ENCODE measurements around the gene DENND4B. TPM values are rescaled to one million over a fixed set of nuclear protein-coding genes. Genes with fewer than 3 reads are reported as not detected.

DENND4B gene
- total RNA-seq, 1 experiment from 2014 or later: 66.6 TPM

GRCh38 chr1:153951801-153952200 is 5.3 kb upstream of the DENND4B start:
- Histone ChIP-seq H3K4me3 (ENCODE audit: low read depth, low read length, poor library complexity, severe bottlenecking) (no peak overlapping the region), H3K27me3 (replicated peaks; ENCODE audit: insufficient read depth, low read depth, low read length, poor library complexity) (no peaks in the 10 kb centered on the region), H3K36me3 (ENCODE audit: insufficient read depth, low read length, poor library complexity, severe bottlenecking) (peaks cover 38% of the 10 kb centered on the region), H3K27ac (ENCODE audit: low read depth, low read length, poor library complexity, severe bottlenecking) (no peak overlapping the region), H3K9me3 (ENCODE audit: low read depth, low read length, poor library complexity, severe bottlenecking) (no peaks in the 10 kb centered on the region), H3K4me1 (ENCODE audit: insufficient read depth, low read length, poor library complexity, severe bottlenecking) (peaks cover 3% of the 10 kb centered on the region)
- intact Hi-C loops (cut with micrococcal nuclease; ENCODE audit: unreplicated experiment): no loop called here
- ChIA-PET CTCF (no interaction called here), POLR2A (ENCODE audit: low non-redundant PET) (no interaction called here)
- TF ChIP-seq EZH2 (IDR thresholded peaks at IDR 0.05; ENCODE audit: borderline replicate concordance, low read depth, low read length, poor library complexity, severe bottlenecking): no peak
- no peak for TF ChIP-seq CTCF (conservative IDR thresholded peaks at IDR 0.05; ENCODE audit: low read depth, low read length)
- no TSS peak for BruUV-seq (replicated peaks)
- no peak for DNase-seq (ENCODE audit: low spot score)

- BruUV-seq (replicated peaks): no TSS peak
- CTCF ChIA-PET: no interaction called here
- Histone ChIP-seq H3K4me1 (ENCODE audit: insufficient read depth, low read length, poor library complexity, severe bottlenecking) (no peaks in the 10 kb centered on the region), H3K36me3 (ENCODE audit: insufficient read depth, low read length, poor library complexity, severe bottlenecking) (peaks cover 38% of the 10 kb centered on the region), H3K9me3 (ENCODE audit: low read depth, low read length, poor library complexity, severe bottlenecking) (no peaks in the 10 kb centered on the region), H3K4me3 (ENCODE audit: low read depth, low read length, poor library complexity, severe bottlenecking) (no peak overlapping the region), H3K27ac (ENCODE audit: low read depth, low read length, poor library complexity, severe bottlenecking) (no peak overlapping the region), H3K27me3 (replicated peaks; ENCODE audit: insufficient read depth, low read depth, low read length, poor library complexity) (no peaks in the 10 kb centered on the region)
- DNase-seq (ENCODE audit: low spot score): no peak
- POLR2A ChIA-PET (ENCODE audit: low non-redundant PET): no interaction called here
- intact Hi-C loops (cut with micrococcal nuclease; ENCODE audit: unreplicated experiment): no loop called here
- TF ChIP-seq EZH2 (IDR thresholded peaks at IDR 0.05; ENCODE audit: borderline replicate concordance, low read depth, low read length, poor library complexity, severe bottlenecking): no peak
- TF ChIP-seq CTCF (conservative IDR thresholded peaks at IDR 0.05; ENCODE audit: low read depth, low read length): no peak
Measured at GRCh38 chr1:153951183-153951582, 4.7 kb upstream of the DENND4B start.

DNA sequence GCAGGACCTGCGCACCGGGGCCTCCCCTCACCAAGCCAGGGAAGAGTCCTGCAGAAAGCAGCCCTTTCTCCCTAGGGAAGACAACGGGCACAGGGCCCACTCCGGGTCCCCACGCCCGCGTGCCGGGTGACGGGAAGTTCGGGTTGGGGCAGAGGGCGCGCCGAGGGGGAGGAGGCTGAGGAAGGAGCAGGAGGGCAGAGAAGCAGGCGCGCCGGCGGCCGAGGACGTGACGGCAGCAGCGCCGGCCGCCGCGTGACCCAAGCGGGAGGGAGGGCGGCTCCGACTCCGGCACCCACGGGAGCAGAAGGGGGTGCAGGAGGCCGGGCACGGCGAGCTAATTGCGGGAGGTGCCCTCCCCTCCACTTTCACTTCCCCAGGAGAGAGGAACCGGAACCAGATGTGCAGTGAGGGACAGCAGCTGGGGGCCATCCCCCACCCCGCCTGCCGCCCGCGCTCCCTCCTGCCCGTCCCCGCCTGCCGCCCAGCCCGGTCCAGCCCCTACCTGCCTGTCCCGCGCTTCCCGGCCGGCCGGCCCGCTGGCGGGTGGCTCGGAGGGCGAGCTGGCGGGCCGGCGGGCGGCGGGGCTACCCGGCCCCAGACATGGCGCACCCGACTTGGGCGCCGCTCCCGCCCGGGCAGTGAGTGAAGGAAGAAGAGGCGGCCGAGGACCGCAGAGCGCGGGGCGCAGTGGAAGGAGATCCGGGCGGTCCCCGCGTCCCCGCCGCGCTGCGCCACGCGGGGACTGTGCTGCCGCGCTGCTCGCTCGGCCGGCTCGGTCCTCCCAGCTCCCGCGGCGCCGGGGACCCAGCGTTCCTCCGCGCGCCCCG is 510 bp downstream of the DENND4B start:
- intact Hi-C loops (cut with micrococcal nuclease; ENCODE audit: unreplicated experiment): loop anchor here (2.0 kb wide), 1 partner anchor 149 kb away; no protein-coding TSS in a partner anchor
- ChIA-PET CTCF (interaction anchor here (0.6 to 1.6 kb wide), 8 partner anchors 10 to 1239 kb away, joined by 3 to 14 read pairs (median 5); partner anchors contain the start of genes RAB13 and SLC39A1), POLR2A (ENCODE audit: low non-redundant PET) (interaction anchor here (0.6 to 0.7 kb wide), 3 partner anchors 18 to 44 kb away, joined by 3 to 16 read pairs (median 7); no protein-coding TSS in a partner anchor)
- Histone ChIP-seq H3K27ac (ENCODE audit: low read depth, low read length, poor library complexity, severe bottlenecking) (peak overlapping the region; percentile 94), H3K4me3 (ENCODE audit: low read depth, low read length, poor library complexity, severe bottlenecking) (peak overlapping the region; percentile 98), H3K27me3 (replicated peaks; ENCODE audit: insufficient read depth, low read depth, low read length, poor library complexity) (no peaks in the 10 kb centered on the region), H3K36me3 (ENCODE audit: insufficient read depth, low read length, poor library complexity, severe bottlenecking) (peaks cover 28% of the 10 kb centered on the region), H3K4me1 (ENCODE audit: insufficient read depth, low read length, poor library complexity, severe bottlenecking) (peaks cover 6% of the 10 kb centered on the region), H3K9me3 (ENCODE audit: low read depth, low read length, poor library complexity, severe bottlenecking) (no peaks in the 10 kb centered on the region)
- no peak for TF ChIP-seq EZH2 (IDR thresholded peaks at IDR 0.05; ENCODE audit: borderline replicate concordance, low read depth, low read length, poor library complexity, severe bottlenecking)
- no peak for TF ChIP-seq CTCF (conservative IDR thresholded peaks at IDR 0.05; ENCODE audit: low read depth, low read length)
- BruUV-seq (replicated peaks): no TSS peak
- peak; percentile 52 for DNase-seq (ENCODE audit: low spot score)

All from A673 (cell line).